Measurements from ENCODE around the gene CKMT2.

DNA sequence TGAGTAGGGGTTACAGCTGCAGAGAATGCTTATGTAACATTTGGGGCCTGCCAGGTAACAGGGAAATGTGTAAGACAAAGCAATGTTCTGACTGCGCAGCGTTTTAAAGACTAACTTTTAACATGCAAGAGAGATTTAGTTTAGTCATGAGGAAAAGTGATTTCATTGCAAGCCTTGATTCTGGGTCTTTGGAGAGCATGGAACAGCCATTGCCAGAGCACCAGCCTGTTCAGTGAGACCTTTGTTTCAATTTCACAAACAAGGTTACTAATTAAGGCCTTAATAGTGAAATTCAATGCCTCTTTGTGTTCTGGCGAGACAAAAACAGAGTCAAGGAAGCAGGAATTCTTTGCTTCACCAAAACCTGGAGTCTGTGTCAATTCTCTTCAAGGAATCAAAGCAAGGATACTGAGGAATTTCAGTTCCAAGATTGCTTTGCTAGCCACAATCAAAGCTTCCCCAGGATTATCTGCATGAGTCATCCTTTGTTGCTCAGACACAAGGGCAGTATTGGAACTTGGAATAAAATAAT, 14.4 kb downstream of the CKMT2 start:
- TF ChIP-seq, protein P1, sequence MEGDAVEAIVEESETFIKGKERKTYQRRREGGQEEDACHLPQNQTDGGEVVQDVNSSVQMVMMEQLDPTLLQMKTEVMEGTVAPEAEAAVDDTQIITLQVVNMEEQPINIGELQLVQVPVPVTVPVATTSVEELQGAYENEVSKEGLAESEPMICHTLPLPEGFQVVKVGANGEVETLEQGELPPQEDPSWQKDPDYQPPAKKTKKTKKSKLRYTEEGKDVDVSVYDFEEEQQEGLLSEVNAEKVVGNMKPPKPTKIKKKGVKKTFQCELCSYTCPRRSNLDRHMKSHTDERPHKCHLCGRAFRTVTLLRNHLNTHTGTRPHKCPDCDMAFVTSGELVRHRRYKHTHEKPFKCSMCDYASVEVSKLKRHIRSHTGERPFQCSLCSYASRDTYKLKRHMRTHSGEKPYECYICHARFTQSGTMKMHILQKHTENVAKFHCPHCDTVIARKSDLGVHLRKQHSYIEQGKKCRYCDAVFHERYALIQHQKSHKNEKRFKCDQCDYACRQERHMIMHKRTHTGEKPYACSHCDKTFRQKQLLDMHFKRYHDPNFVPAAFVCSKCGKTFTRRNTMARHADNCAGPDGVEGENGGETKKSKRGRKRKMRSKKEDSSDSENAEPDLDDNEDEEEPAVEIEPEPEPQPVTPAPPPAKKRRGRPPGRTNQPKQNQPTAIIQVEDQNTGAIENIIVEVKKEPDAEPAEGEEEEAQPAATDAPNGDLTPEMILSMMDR (IDR thresholded peaks at IDR 0.05), result no peak
- TF ChIP-seq POLR2AphosphoS5 (IDR thresholded peaks at IDR 0.05), result no peak

All from breast epithelium (tissue), 3 donors.